ENCODE data around the gene MID1.

The MID1 gene

GRCh38 chrX:10484683-10485247 is 135.6 kb downstream of the MID1 start:
- no peak for FAIRE-seq

DNA sequence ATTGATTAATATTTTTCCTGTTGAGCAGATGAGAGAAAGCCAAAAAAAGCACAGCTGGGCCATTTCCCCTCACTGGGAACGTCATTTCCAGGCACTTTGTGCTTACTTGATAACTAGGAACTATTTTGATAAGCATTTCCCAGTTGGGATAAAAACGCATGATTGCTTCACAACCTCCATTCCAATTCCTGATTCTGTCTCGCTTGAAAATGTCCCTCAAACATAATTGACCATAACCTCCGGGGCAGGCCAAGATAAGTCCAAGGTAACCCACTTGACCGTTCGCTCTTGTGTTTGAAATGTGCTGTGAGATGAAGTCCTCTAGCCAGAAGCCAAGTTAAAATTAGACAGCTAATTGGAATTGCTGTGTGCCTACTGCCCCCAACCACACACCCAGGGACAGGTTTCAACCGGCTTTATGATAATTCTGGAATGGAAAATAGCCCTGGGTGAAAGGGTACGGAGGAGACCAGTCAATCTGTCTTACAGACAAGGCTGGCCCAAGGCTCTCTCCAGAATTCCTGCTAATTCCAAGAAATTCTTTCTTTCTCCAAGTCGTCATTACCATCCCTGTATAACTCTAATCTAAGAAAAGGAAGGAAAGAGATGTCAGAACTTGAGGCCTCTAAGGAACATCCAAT is 137.1 kb downstream of the MID1 start:
- FAIRE-seq, result no peak

- FAIRE-seq, result no peak
These were observed 137.7 kb downstream of the MID1 start for GRCh38 chrX:10482708-10483107.

DNA sequence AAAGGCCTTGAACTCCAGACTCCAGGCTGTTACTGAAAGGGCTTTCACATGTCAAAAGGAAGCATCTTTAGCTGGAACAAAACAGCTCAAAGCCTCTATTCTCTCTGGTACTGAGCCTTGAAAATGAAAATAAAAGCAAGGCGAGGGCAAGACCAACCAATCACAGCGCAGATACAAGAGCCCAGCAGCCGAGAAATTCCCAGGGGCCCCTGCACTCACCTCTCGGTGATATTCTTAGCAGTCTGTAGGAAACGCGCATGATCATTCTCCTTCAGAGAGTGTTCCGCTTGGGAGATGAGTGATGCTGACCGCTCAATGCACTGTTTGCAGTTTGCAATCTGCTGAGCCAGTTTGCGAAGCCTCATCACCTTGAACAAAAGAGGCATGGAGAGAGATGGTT is 138.1 kb downstream of the MID1 start:
- FAIRE-seq, result no peak

DNA sequence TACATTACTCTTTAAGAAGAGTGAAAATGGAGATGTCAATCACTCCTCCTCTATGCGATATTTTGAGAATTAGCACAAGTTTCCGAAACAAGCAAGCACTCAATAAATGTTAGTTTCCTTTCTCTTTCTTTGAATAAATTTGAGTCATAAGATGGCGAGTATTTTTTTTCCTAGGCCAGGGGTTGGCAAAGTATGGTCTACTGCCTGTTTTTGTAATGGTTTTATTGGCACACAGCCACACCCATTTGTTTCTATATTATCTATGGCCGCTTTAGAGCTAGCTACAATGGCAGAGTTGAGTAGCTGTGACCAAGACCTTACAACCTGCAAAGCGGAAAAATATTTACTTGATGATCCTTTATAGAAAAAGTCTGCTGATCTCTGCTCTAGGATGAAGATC is 139.5 kb downstream of the MID1 start:
- FAIRE-seq, result no peak

DNA sequence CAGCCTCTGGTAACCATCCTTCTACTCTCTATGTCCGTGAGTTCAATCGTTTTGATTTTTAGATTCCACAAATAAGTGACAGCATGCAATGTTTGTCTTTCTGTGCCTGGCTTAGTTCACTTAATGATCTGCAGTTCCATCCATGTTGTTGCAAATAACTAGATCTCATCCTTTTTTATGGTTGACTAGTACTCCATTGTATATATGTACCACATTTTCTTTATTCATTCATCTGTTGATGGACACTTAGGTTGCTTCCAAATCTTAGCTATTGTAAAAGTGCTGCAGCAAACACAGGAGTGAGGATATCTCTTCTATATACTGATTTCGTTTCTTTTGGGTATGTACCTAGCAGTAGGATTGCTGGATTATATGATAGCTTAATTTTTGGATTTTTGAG is 140.9 kb downstream of the MID1 start:
- FAIRE-seq, result no peak

DNA sequence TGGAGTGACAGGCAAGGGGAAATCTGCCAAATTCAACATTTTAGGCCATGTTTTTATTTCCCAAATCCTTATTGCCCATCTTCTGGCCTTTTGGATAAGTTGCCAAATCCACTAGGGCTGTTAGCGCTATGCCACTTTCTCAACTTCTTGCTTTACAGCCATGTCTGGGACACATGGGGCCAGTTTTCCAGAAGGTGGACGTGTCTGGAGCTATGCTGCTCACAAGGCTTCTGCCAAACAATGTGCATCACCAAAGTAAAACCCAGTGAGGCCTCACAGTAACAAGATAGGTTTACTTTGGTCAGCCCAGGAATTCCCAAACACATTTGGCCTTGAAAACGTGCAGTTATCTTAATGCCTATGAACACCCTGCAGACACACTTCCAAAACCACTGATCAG is 142.9 kb downstream of the MID1 start:
- no peak for FAIRE-seq

DNA sequence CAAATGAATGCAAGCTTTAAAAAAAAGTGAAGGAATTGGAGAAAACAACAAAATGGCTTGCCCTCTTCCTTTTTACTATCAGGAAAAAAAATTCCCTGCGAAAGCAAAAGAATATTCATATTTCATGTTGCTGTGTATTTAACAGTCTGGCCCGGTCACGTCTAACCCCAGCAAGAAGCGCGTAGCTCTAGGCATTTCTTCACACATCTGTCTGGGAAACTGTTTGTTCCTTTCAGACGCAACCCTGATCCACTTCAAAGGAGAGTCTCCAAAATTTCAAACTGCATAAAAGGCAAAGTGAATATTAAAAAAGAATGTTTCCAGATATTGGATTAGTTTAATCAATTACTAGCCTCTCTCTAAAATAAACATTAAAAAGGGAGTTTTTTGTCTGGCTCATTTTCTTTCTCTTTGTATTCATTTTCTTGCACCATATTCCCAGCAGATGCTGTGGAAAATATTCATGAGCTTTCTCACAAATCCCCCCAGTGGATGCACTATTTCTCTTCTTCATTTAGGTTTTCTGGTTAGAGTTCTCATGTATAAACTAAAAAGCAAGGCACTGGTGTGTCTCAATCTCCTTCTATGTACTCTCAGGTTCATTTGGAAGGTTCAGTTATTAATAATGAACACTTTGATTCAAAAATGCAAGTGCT is 145.3 kb downstream of the MID1 start:
- FAIRE-seq, result no peak

DNA sequence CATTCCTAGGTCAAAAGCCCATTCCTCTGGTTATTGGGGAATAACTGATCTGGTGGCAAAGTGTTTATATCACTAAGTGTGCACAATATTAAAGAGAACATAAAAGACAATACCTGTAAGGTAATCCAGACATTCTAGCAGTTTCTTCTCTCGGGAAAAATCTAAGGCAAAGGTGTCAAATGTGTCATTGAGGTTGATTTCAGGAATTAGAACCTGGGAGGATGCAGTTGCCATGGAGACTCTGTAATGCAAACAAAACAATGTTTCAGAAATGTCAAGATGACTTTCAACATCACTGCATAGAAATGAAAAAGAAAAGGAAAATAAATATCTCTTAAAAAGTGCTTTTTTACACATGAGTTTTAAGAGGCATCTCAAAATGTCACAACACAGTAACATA is 145.9 kb downstream of the MID1 start:
- no peak for FAIRE-seq

DNA sequence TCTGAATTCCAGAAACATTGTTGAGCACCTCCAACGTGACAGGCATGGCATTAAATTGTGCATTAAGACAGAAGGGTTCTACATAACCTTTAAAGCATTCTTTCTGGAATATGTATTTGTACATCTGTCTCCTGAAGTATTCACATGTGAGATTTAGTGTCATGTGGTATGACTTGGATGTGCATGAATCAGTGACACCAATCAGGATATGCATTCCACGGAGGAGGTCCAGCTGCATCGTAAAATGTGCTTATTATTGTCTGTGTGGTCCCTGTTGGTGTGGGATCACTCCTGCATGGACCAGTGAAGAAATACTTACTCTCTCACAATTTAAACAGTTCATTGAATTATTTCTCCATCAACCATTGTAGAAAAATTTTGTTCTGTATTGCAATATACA is 149.0 kb downstream of the MID1 start:
- FAIRE-seq, result no peak

DNA sequence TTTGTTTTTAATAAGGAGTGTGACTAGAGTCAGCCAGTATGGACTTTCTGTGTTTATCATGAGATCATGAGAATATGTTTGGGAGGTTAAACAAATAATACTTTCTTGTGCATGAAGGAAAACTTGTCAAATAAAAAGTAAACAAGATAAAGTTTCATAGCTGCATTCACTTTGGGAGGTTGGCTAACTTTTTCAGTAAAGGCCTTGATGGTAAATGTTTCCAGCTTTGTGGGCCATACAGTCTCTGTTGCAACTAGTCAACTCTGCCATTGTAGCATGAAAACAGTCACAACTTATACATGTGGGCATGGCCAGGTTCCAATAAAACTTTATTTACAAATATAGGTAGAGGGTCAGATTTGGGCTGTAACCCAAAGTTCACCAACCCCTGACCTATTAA is 150.4 kb downstream of the MID1 start:
- no peak for FAIRE-seq

DNA sequence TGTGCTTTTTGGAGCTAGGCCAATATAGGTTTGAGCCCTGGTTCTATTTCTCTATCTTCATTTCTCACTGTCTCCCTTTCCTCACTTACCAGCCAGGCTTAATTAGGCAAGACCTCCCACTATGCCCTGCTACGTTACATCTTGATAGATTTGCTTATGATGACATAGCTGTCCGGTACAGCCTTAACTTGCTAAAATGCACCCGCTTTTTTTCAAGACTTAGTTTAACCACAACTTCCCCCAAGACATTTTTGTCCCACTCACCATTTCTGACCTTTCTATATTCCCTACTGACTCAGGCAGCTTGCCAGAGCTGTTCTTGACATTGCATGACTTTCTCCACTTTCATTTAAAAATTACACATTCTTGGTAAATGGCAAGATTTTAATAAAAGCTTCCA is 152.6 kb downstream of the MID1 start:
- no peak for FAIRE-seq

DNA sequence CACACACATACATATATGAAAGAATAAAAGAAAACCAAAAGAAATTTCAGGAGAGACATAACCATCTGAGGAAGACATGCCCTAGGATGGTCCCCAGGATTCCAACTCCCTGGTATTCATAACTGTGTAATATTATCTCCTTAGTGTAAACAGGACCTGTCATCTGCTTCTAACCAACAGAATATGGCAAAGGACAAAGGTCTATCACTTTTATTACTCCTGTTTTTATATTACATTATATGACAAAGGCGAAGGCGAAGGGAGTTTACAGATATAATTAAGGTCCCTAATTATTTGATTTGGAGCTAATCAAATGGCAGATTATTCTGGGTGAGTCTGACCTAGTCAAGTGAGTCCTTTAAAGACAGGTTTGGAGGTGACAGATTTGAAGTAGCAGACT is 155.1 kb downstream of the MID1 start:
- no peak for FAIRE-seq

DNA sequence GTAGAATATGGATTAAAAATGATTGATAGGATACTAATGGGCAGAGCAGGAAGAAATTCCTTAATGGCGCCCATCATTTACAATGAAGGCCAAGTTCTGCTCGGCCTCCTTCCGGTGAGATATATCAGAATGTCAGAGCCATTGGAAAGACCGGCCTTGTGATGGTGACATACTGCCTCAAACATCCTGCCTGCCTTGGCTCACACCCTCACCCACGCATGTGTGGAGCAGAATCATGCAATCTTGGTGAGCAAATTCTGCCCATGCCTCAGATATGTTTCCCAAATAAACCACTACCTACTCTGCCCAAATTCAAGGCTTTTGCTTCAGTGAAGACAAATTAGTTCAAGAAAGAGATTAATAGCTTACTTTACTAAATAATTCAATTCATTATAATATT is 163.3 kb downstream of the MID1 start:
- no peak for FAIRE-seq

DNA sequence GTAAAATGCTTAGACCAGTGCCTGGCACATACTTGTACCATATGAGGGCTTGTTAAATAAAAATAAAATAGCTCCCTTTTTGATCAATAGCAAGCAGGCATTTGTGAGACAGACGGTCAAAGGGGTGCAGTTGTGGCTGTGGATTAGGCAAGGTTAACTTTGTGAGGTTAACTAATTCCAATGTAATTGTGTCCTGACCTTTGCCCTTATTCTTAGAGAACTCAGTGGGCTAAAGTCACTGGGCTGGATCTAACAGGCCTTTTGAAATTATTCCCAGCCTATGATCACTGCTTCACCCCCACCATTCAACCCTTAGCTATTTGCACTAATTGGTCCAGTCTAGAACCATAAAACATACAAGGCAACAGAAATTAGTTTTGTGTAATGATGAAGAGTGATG is 166.4 kb downstream of the MID1 start:
- no peak for FAIRE-seq

GRCh38 chrX:10450959-10451355 is 169.4 kb downstream of the MID1 start:
- no peak for FAIRE-seq

DNA sequence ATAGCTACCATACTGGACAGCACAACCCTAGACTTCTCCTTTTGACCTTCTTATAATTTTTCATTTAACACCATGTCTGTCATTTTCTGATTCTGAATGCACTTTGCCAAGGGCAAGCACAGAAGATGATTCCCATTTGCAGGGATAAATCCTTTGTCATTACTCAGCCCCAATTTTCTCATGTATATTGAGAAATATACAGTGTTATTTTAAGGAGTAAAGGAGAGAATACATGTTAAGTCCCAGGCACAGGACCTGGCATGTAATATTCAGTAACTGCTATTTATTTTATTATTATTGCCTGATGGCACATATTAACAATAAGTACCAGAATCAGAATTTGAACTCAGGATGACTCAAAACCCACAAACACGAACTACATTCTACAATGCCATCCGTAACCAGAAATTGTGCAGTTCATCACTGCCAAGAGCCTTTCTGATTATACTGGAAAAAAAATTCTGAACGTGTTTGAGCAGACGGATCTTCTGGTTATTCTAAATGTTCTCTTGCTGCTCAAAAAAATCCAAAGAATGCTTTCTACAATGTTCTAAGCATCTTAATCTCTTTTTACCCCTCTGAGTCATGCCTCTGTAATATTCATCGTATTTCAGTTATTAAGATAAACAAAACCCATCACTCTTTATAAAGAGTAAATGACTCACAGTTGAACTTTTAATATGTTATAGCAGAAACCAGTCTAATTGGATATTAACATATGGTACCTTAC is 170.0 kb downstream of the MID1 start:
- FAIRE-seq, result no peak

- FAIRE-seq, result no peak
These were observed 172.7 kb downstream of the MID1 start for GRCh38 chrX:10447564-10448214.

DNA sequence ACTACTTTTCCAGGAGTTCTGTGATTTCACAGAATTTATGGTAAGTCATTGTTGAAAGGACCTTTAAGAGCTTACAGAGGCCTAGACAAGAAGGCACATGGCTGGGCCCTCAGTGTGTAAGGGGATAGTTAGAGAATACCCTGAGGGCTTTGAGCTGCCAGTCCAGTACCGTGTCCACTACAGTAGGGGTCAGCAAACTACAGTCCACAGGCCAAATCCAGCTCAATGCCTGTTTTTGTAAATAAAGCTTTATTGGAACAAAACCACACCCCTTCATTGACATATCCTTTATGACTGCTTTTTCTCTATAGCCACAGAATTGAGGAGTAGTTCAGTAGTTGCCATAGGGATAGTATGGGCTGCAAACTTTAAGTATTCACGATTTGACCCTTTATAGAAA is 176.2 kb downstream of the MID1 start:
- no peak for FAIRE-seq

- no peak for FAIRE-seq
These were observed 178.9 kb downstream of the MID1 start for GRCh38 chrX:10441464-10441863.

DNA sequence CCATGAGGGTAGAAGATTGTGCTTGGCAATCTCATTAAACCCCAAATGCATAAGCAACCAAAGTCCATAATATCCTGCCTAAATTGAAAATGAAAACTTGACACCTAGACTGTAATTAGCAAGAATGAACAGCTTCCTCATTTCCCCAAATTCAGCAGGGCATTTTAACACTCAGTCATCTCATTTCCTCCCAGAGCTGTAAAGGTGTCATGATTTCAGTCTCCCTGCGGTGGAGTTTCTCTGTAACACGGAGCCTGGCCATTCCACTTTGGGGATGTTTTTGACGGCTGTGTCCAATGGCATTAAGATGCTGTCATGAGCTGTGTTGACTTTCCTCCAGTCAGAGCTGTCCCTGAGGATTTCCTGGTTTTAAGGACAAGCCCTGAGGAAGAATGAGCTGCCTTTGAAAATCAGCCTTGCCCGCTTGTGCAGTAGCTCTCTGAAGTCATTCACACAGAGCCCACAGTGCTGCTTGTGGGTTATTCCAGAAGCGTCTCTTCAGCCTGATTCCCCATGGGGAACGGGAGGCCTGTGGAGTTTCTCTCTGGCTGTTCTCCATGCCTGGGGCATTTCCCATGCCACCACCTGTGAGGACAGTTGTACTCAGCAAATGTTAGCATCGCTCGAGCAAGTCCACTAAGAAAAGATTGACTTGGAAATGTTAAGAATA is 187.0 kb downstream of the MID1 start:
- FAIRE-seq, result no peak

DNA sequence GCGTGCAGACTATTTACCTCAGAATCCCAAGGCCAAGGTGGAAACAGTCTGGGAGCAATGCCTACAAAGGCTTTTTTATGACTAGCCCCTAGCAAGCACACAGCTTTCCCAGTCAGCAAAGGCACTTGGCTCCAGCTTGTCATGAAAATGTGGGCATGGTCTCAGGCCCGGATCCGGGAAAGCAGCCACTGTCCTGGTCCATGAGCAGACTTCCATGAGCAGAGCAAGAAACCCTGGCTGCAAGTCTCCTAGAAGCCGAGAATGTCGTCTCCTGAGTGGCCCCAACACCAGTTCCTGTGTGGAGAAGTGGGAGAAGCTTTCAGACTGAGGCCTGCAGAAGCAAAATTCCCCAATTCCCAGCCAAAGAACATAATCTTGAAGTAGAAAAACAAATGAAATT is 190.5 kb downstream of the MID1 start:
- no peak for FAIRE-seq

GRCh38 chrX:10427249-10427648 is 193.1 kb downstream of the MID1 start:
- FAIRE-seq, result no peak
